Activated B cell treated with CpG ODN at 0.5 μM for 24 hours (primary cell): ENCODE data around the gene TMEM238L. TPM values are rescaled to one million over a fixed set of nuclear protein-coding genes. Genes with fewer than 3 reads are reported as not detected.

Source experiments
- ATAC-seq: fragments of 200-7000 bp; cut with Tn5 transposase; one replicate; pipeline ENCODE4 v1.10.0; 2021; ENCODE audit warnings: low read depth, mild to moderate bottlenecking, moderate library complexity
- CTCF ChIA-PET: fragments of 350-600 bp; sonication (Branson Sonifier 250); formaldehyde crosslinking; loops from one replicate; lab custom pipeline; 2021; ENCODE audit warnings: antibody characterized with exemption; lab: Charles Lee
- POLR2A ChIA-PET: fragments of 350-600 bp; sonication (Branson Sonifier 250); formaldehyde crosslinking; loops from one replicate; lab custom pipeline; 2021; ENCODE audit warnings: antibody characterized with exemption; lab: Charles Lee
- DNase-seq: peaks from one replicate; pipeline ENCODE4 v3.0.0; 2022
- H3K27ac Mint-ChIP-seq: one replicate; pipeline ENCODE4 v1.8.0; 2020; ENCODE audit warnings: mixed read lengths
- H3K27me3 Mint-ChIP-seq: one replicate; pipeline ENCODE4 v1.8.0; 2021; ENCODE audit warnings: mixed read lengths
- H3K36me3 Mint-ChIP-seq: one replicate; pipeline ENCODE4 v1.8.0; 2021; ENCODE audit warnings: low read depth, mixed read lengths
- H3K4me1 Mint-ChIP-seq: one replicate; pipeline ENCODE4 v1.8.0; 2021; ENCODE audit warnings: mixed read lengths
- H3K4me3 Mint-ChIP-seq: one replicate; pipeline ENCODE4 v1.8.0; 2020; ENCODE audit warnings: mild to moderate bottlenecking, mixed read lengths
- H3K9me3 Mint-ChIP-seq: one replicate; pipeline ENCODE4 v1.8.0; 2020; ENCODE audit warnings: mixed read lengths
- intact Hi-C: fragments of 100-400 bp; cut with micrococcal nuclease; formaldehyde crosslinking; loops from one replicate; pipeline ENCODE4 v1.15.1; 2024
- total RNA-seq: library from RNA; stranded (reverse); gene quantifications from 2 replicates; pipeline ENCODE4 v1.2.3, GENCODE V29; 2022
- TF ChIP-seq, protein P1 (sequence below): fragments of 200-600 bp; IDR thresholded peaks from one replicate; pipeline ENCODE4 v1.8.0; 2022; ENCODE audit warnings: antibody characterized with exemption, mild to moderate bottlenecking

The TMEM238L gene
- total RNA-seq, 1 donor from 2014 or later = not detected

DNA sequence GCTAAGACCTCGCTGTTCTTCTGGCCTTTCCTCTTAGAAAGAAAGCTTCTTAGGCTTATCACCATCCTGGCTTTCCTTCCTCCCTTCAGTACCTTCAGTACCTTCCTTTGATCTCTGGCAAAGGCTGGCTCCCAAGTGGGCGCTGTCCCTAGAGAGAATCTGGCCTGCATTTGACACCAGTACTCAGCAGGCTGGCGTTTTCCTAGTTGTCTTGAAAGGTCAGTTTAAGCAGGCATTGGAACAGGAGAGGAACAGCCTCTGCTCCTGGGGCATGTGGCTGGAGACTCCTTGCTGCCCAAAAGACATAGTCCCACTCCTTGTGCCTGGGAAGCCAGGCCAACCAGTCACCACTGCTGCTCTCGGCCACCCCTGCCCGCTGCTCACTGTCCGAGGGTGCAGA is 34.1 kb downstream of the TMEM238L start:
- peaks cover 9% of the 10 kb centered on the region for H3K9me3 Mint-ChIP-seq
- ChIA-PET CTCF (interaction anchor here (0.5 kb wide), 1 partner anchor 29 kb away, joined by 3 read pairs; no protein-coding TSS in a partner anchor), POLR2A (no interaction called here)
- H3K27me3 Mint-ChIP-seq = no peaks in the 10 kb centered on the region
- TF ChIP-seq, protein P1, sequence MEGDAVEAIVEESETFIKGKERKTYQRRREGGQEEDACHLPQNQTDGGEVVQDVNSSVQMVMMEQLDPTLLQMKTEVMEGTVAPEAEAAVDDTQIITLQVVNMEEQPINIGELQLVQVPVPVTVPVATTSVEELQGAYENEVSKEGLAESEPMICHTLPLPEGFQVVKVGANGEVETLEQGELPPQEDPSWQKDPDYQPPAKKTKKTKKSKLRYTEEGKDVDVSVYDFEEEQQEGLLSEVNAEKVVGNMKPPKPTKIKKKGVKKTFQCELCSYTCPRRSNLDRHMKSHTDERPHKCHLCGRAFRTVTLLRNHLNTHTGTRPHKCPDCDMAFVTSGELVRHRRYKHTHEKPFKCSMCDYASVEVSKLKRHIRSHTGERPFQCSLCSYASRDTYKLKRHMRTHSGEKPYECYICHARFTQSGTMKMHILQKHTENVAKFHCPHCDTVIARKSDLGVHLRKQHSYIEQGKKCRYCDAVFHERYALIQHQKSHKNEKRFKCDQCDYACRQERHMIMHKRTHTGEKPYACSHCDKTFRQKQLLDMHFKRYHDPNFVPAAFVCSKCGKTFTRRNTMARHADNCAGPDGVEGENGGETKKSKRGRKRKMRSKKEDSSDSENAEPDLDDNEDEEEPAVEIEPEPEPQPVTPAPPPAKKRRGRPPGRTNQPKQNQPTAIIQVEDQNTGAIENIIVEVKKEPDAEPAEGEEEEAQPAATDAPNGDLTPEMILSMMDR = no peak
- no peak for ATAC-seq
- intact Hi-C loops = no loop called here
- H3K4me3 Mint-ChIP-seq = no peak overlapping the region
- DNase-seq = no peak
- no peaks in the 10 kb centered on the region for H3K4me1 Mint-ChIP-seq
- no peaks in the 10 kb centered on the region for H3K36me3 Mint-ChIP-seq
- H3K27ac Mint-ChIP-seq = no peak overlapping the region

DNA sequence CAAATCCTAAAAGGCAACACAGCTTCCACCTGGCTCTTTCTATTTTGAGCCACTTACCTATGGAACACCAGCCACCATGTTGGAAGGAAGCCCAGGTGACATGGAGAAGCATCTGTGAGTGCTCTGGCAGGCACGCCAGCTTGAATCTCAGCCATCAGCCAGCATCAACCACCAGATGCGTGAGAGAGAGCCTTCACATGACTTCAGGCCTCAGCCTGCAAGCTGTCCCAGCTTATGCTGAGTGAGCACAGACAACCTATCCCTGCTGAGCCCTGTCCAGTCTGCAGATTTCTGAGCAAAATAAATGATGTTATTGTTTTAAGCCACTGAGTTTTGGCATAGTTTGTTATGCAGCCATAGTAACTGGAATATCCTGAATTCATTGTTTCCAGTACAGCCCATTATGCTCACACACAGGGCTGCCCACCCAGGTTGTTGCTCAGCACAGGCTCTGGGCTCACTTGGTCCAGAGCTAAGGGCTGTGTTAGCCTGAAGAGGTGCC is 35.1 kb downstream of the TMEM238L start:
- intact Hi-C loops = no loop called here
- no peak overlapping the region for H3K27ac Mint-ChIP-seq
- no peaks in the 10 kb centered on the region for H3K27me3 Mint-ChIP-seq
- CTCF ChIA-PET = no interaction called here
- ATAC-seq = no peak
- no peaks in the 10 kb centered on the region for H3K4me1 Mint-ChIP-seq
- H3K4me3 Mint-ChIP-seq = no peak overlapping the region
- TF ChIP-seq, protein P1 = no peak
- H3K9me3 Mint-ChIP-seq = peaks cover 9% of the 10 kb centered on the region
- no peaks in the 10 kb centered on the region for H3K36me3 Mint-ChIP-seq
- POLR2A ChIA-PET = no interaction called here
- DNase-seq = no peak

DNA sequence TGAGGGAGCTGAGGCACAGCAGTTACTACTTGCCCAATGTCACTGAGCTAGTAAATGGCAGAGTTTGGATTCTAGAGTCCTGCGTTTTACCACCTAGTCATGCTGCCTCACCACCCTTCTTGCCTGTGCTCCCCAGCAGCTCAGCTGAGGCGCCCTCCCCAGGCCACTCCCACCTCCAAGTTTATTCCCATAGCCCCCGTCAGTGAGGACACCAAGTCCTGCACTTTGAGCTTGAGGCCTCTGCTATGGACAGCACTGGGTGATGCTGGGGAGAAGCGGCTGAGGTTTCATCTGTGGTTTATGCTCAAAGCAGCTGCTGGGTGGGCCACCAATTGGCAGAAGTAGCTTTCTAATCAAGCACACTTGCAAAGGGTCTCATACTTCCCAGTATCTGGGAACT is 36.7 kb downstream of the TMEM238L start:
- H3K4me3 Mint-ChIP-seq = no peak overlapping the region
- H3K36me3 Mint-ChIP-seq = no peaks in the 10 kb centered on the region
- CTCF ChIA-PET = no interaction called here

DNA sequence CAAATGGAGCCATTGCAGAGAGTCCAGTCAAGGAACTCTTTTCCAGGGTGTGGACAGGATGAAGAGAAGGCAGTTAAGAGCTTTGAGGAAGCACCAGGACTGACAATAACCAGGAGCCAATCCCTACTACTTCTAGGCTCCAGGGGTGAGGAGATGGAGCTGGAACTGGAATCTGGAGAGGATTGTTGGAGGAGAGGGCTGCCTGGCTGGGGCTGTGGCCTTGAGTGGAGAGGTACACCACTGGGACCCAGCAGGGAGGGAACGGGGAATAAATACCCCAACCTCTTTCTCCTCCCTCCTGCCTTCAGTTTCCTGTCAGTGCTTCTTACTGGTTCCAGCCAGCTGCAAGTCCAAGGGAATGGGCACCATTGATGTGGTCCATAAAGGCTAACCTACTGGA is 41.9 kb downstream of the TMEM238L start:
- Mint-ChIP-seq H3K27ac (no peak overlapping the region), H3K4me3 (no peak overlapping the region), H3K36me3 (no peaks in the 10 kb centered on the region), H3K4me1 (no peaks in the 10 kb centered on the region), H3K9me3 (no peaks in the 10 kb centered on the region), H3K27me3 (no peaks in the 10 kb centered on the region)
- ATAC-seq = no peak
- POLR2A ChIA-PET = no interaction called here
- DNase-seq = no peak
- CTCF ChIA-PET = no interaction called here
- intact Hi-C loops = no loop called here
- TF ChIP-seq, protein P1 = no peak

More for the DNA sequence above, 36.7 kb downstream of the TMEM238L start:
- Mint-ChIP-seq H3K27me3 (no peaks in the 10 kb centered on the region), H3K9me3 (peaks cover 6% of the 10 kb centered on the region), H3K4me1 (no peaks in the 10 kb centered on the region), H3K27ac (no peak overlapping the region)
- TF ChIP-seq, protein P1 = no peak
- DNase-seq (no peak), ATAC-seq (no peak)
- intact Hi-C loops = no loop called here
- POLR2A ChIA-PET = no interaction called here

DNA sequence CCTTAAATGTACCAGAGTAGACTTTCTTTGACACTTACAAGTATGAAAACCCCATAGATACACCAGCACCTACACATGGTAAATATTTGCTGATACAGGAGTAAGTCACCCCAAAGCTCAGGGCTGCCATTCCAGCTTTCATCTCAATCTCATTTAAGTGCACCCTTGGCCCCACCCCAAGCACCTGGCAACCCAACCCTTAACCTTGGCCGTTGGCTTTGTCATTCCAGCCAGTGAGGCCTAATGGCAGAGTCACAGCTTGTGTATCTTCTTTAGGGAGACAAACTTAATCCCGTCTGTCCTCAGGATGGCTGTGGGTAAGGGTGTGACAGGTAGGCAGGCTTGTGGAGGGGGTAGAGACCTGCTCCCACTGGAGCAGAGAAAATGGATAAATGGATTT is 42.6 kb downstream of the TMEM238L start:
- ATAC-seq (no peak), DNase-seq (no peak)
- intact Hi-C loops = no loop called here
- Mint-ChIP-seq H3K4me3 (no peak overlapping the region), H3K36me3 (no peaks in the 10 kb centered on the region), H3K9me3 (no peaks in the 10 kb centered on the region), H3K4me1 (no peaks in the 10 kb centered on the region), H3K27ac (no peak overlapping the region), H3K27me3 (no peaks in the 10 kb centered on the region)
- ChIA-PET POLR2A (no interaction called here), CTCF (interaction anchor here (1.2 kb wide), 1 partner anchor 11 kb away, joined by 3 read pairs; no protein-coding TSS in a partner anchor)
- TF ChIP-seq, protein P1 = no peak
